ENCODE measurements around the gene GUCA2B.

GUCA2B gene

GRCh38 chr1:42191319-42191718, 38.1 kb downstream of the GUCA2B start:
- TF ChIP-seq TAF1 (IDR thresholded peaks at IDR 0.05; ENCODE audit: borderline replicate concordance, insufficient read depth, low read length): no peak
- TF ChIP-seq FOXP2 (optimal IDR thresholded peaks at IDR 0.05; ENCODE audit: borderline replicate concordance, extremely low read depth, extremely low read length, insufficient read depth): no peak
- TF ChIP-seq, protein P1, sequence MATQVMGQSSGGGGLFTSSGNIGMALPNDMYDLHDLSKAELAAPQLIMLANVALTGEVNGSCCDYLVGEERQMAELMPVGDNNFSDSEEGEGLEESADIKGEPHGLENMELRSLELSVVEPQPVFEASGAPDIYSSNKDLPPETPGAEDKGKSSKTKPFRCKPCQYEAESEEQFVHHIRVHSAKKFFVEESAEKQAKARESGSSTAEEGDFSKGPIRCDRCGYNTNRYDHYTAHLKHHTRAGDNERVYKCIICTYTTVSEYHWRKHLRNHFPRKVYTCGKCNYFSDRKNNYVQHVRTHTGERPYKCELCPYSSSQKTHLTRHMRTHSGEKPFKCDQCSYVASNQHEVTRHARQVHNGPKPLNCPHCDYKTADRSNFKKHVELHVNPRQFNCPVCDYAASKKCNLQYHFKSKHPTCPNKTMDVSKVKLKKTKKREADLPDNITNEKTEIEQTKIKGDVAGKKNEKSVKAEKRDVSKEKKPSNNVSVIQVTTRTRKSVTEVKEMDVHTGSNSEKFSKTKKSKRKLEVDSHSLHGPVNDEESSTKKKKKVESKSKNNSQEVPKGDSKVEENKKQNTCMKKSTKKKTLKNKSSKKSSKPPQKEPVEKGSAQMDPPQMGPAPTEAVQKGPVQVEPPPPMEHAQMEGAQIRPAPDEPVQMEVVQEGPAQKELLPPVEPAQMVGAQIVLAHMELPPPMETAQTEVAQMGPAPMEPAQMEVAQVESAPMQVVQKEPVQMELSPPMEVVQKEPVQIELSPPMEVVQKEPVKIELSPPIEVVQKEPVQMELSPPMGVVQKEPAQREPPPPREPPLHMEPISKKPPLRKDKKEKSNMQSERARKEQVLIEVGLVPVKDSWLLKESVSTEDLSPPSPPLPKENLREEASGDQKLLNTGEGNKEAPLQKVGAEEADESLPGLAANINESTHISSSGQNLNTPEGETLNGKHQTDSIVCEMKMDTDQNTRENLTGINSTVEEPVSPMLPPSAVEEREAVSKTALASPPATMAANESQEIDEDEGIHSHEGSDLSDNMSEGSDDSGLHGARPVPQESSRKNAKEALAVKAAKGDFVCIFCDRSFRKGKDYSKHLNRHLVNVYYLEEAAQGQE (IDR thresholded peaks at IDR 0.05; ENCODE audit: insufficient read depth in 1 of 2, low read depth in 2 of 2, low read length in 2 of 2): no peak
- TF ChIP-seq SIN3A (IDR thresholded peaks at IDR 0.05; ENCODE audit: borderline replicate concordance, insufficient read depth, low read length): no peak
- no peak for TF ChIP-seq POLR2AphosphoS5 (IDR thresholded peaks at IDR 0.05; ENCODE audit: low read depth, low read length)

- TF ChIP-seq TAF1 (IDR thresholded peaks at IDR 0.05; ENCODE audit: borderline replicate concordance, insufficient read depth, low read length) (no peak), SIN3A (IDR thresholded peaks at IDR 0.05; ENCODE audit: borderline replicate concordance, insufficient read depth, low read length) (no peak), FOXP2 (optimal IDR thresholded peaks at IDR 0.05; ENCODE audit: borderline replicate concordance, extremely low read depth, extremely low read length, insufficient read depth) (no peak), POLR2AphosphoS5 (IDR thresholded peaks at IDR 0.05; ENCODE audit: low read depth, low read length) (no peak)
- TF ChIP-seq, protein P1 (IDR thresholded peaks at IDR 0.05; ENCODE audit: insufficient read depth in 1 of 2, low read depth in 2 of 2, low read length in 2 of 2): no peak
Measured at GRCh38 chr1:42192106-42192505, 38.9 kb downstream of the GUCA2B start.

DNA sequence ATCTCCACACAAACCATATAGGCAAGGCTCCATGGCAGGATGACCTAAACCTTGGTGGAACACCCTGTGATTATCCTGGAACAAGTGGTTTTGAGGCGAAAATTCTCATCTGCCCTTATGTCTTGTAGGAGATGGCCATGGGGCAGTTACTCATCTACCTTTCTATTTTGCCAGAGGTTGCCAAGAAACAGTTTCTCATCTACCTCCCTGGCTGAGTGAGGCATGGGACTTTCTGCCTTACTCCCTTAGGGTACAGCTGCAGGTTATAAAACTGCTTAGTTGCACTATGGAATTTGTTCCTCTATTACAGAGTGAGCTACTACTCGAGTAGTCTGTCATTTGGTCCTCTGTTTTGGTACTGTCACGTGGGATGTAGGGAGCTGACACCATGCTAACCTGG, 42.6 kb downstream of the GUCA2B start:
- no peak for TF ChIP-seq TAF1 (IDR thresholded peaks at IDR 0.05; ENCODE audit: borderline replicate concordance, insufficient read depth, low read length)
- no peak for TF ChIP-seq SIN3A (IDR thresholded peaks at IDR 0.05; ENCODE audit: borderline replicate concordance, insufficient read depth, low read length)
- no peak for TF ChIP-seq POLR2AphosphoS5 (IDR thresholded peaks at IDR 0.05; ENCODE audit: low read depth, low read length)
- TF ChIP-seq, protein P1 (IDR thresholded peaks at IDR 0.05; ENCODE audit: insufficient read depth in 1 of 2, low read depth in 2 of 2, low read length in 2 of 2): no peak
- no peak for TF ChIP-seq FOXP2 (optimal IDR thresholded peaks at IDR 0.05; ENCODE audit: borderline replicate concordance, extremely low read depth, extremely low read length, insufficient read depth)

- no peak for TF ChIP-seq TAF1 (IDR thresholded peaks at IDR 0.05; ENCODE audit: borderline replicate concordance, insufficient read depth, low read length)
- no peak for TF ChIP-seq FOXP2 (optimal IDR thresholded peaks at IDR 0.05; ENCODE audit: borderline replicate concordance, extremely low read depth, extremely low read length, insufficient read depth)
- TF ChIP-seq, protein P1 (IDR thresholded peaks at IDR 0.05; ENCODE audit: insufficient read depth in 1 of 2, low read depth in 2 of 2, low read length in 2 of 2): no peak
- no peak for TF ChIP-seq POLR2AphosphoS5 (IDR thresholded peaks at IDR 0.05; ENCODE audit: low read depth, low read length)
- no peak for TF ChIP-seq SIN3A (IDR thresholded peaks at IDR 0.05; ENCODE audit: borderline replicate concordance, insufficient read depth, low read length)
Measured at GRCh38 chr1:42198251-42198650, 45.0 kb downstream of the GUCA2B start.

DNA sequence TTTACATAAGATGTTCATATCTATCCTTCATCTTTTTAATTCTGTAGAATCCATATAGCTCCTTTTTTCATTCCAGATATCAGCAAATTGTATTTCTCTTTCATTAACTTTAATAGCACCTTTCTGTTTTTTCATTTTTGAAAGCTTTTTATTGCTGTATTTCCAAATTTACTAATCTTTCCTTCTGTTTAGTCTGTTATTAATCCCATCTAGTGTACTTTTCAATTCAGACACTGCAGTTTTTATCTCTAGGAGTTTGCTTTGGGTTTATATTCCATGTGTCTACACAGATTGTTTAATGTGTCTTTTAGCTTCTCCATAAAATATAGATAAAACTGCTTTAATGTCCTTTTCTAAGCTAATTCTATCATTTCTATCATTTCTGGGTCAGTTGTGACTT, 48.8 kb downstream of the GUCA2B start:
- TF ChIP-seq TAF1 (IDR thresholded peaks at IDR 0.05; ENCODE audit: borderline replicate concordance, insufficient read depth, low read length) (no peak), SIN3A (IDR thresholded peaks at IDR 0.05; ENCODE audit: borderline replicate concordance, insufficient read depth, low read length) (no peak), POLR2AphosphoS5 (IDR thresholded peaks at IDR 0.05; ENCODE audit: low read depth, low read length) (no peak), FOXP2 (optimal IDR thresholded peaks at IDR 0.05; ENCODE audit: borderline replicate concordance, extremely low read depth, extremely low read length, insufficient read depth) (no peak)
- TF ChIP-seq, protein P1 (IDR thresholded peaks at IDR 0.05; ENCODE audit: insufficient read depth in 1 of 2, low read depth in 2 of 2, low read length in 2 of 2): no peak

Measured in PFSK-1 (cell line).